GM23338 (cell line): ENCODE results near the gene IMPA2. TPM values are rescaled to one million over a fixed set of nuclear protein-coding genes. Genes with fewer than 3 reads are reported as not detected.

Experiments used
- ATAC-seq: fragments of 200-7000 bp; cut with Tn5 transposase; 3 replicates; pipeline ENCODE4 v1.9.1; 2020
- DNase-seq: peaks from one replicate; pipeline ENCODE4 v3.0.0-alpha.2; 2015; ENCODE audit warnings: low spot score
- H2AFZ ChIP-seq: fragments of 200-600 bp; sonication (generic); 2 replicates; pipeline ENCODE4 v1.8.0; 2016; ENCODE audit warnings: antibody characterized with exemption, mild to moderate bottlenecking, moderate library complexity
- H3F3A ChIP-seq: fragments of 200-600 bp; sonication (generic); replicated peaks from 2 replicates; pipeline ENCODE4 v1.8.0; 2017; ENCODE audit warnings: antibody characterized with exemption, mixed run types, low read depth
- H3K27ac ChIP-seq: fragments of 200-600 bp; sonication (generic); 2 replicates; pipeline ENCODE4 v1.6.1; 2016; ENCODE audit warnings: low read depth
- H3K27me3 ChIP-seq: fragments of 200-600 bp; sonication (generic); 2 replicates; pipeline ENCODE4 v1.8.0; 2016; ENCODE audit warnings: mild to moderate bottlenecking, mixed run types, moderate library complexity; ENCODE audit not compliant: insufficient read depth
- H3K36me3 ChIP-seq: fragments of 200-600 bp; sonication (generic); 2 replicates; pipeline ENCODE4 v1.8.0; 2016; ENCODE audit warnings: mild to moderate bottlenecking; ENCODE audit not compliant: insufficient read depth
- H3K4me1 ChIP-seq: fragments of 200-600 bp; sonication (generic); 2 replicates; pipeline ENCODE4 v1.8.0; 2016; ENCODE audit warnings: mild to moderate bottlenecking, moderate library complexity; ENCODE audit not compliant: insufficient read depth
- H3K4me2 ChIP-seq: fragments of 200-600 bp; sonication (generic); 2 replicates; pipeline ENCODE4 v1.7.1; 2017; ENCODE audit warnings: mixed run types
- H3K4me3 ChIP-seq: fragments of 200-600 bp; sonication (generic); 2 replicates; pipeline ENCODE4 v1.6.1; 2016; ENCODE audit warnings: mixed run types
- H3K79me2 ChIP-seq: fragments of 200-600 bp; sonication (generic); replicated peaks from 2 replicates; pipeline ENCODE4 v1.8.0; 2017; ENCODE audit warnings: mild to moderate bottlenecking; ENCODE audit not compliant: insufficient read depth
- H3K9me2 ChIP-seq: fragments of 200-600 bp; sonication (generic); 2 replicates; pipeline ENCODE4 v1.8.0; 2017; ENCODE audit not compliant: insufficient read depth
- H4K20me1 ChIP-seq: fragments of 200-600 bp; sonication (generic); replicated peaks from 2 replicates; pipeline ENCODE4 v1.8.0; 2017; ENCODE audit warnings: mild to moderate bottlenecking; ENCODE audit not compliant: insufficient read depth
- H3K27ac Mint-ChIP-seq: 2 replicates; pipeline ENCODE4 v1.8.0; 2020; ENCODE audit warnings: inconsistent platforms, mild to moderate bottlenecking, moderate library complexity, mixed read lengths
- H3K27me3 Mint-ChIP-seq: 3 replicates; pipeline ENCODE4 v1.8.0; 2022; ENCODE audit warnings: low read depth, mild to moderate bottlenecking, moderate library complexity, mixed read lengths, inconsistent platforms; ENCODE audit not compliant: insufficient read depth, poor library complexity
- H3K36me3 Mint-ChIP-seq: 3 replicates; pipeline ENCODE4 v1.8.0; 2021; ENCODE audit warnings: low read depth, mild to moderate bottlenecking, inconsistent platforms, moderate library complexity, mixed read lengths
- H3K4me1 Mint-ChIP-seq: 3 replicates; pipeline ENCODE4 v1.8.0; 2020; ENCODE audit warnings: mild to moderate bottlenecking, inconsistent platforms, mixed read lengths
- H3K4me3 Mint-ChIP-seq: 3 replicates; pipeline ENCODE4 v1.8.0; 2021; ENCODE audit warnings: moderate library complexity, mild to moderate bottlenecking, inconsistent platforms, mixed read lengths
- H3K9me3 Mint-ChIP-seq: 3 replicates; pipeline ENCODE4 v1.8.0; 2020; ENCODE audit warnings: moderate library complexity, mild to moderate bottlenecking, inconsistent platforms, mixed read lengths
- CREB1 ChIP-seq: fragments of 250-450 bp; sonication (Bioruptor Pico); IDR thresholded peaks from 2 replicates; pipeline ENCODE4 v1.5.0; 2020; ENCODE audit warnings: low read depth, mild to moderate bottlenecking, moderate library complexity
- EZH2 ChIP-seq: fragments of 200-600 bp; sonication (generic); IDR thresholded peaks from one replicate; pipeline ENCODE4 v1.8.0; 2017; ENCODE audit warnings: antibody characterized with exemption, mild to moderate bottlenecking, low read depth; ENCODE audit not compliant: unreplicated experiment
- JUNB ChIP-seq: IDR thresholded peaks from one replicate; pipeline ENCODE4 v1.6.1; 2016; ENCODE audit warnings: antibody characterized with exemption; ENCODE audit not compliant: unreplicated experiment
- NANOG ChIP-seq: IDR thresholded peaks from 2 replicates; pipeline ENCODE4 v1.6.1; 2016; ENCODE audit warnings: antibody characterized with exemption, borderline replicate concordance
- POLR2AphosphoS5 ChIP-seq: IDR thresholded peaks from 2 replicates; pipeline ENCODE4 v1.6.1; 2016; ENCODE audit warnings: antibody characterized with exemption, low read depth
- STAT1 ChIP-seq: IDR thresholded peaks from one replicate; pipeline ENCODE4 v1.6.1; 2016; ENCODE audit warnings: antibody characterized with exemption; ENCODE audit not compliant: unreplicated experiment
- ZNF114 ChIP-seq: fragments of 250-450 bp; sonication (Bioruptor Pico); IDR thresholded peaks from 2 replicates; pipeline ENCODE4 v1.5.0; 2020; ENCODE audit warnings: mild to moderate bottlenecking, moderate library complexity
- ZNF331 ChIP-seq: fragments of 250-450 bp; sonication (Bioruptor Pico); IDR thresholded peaks from 2 replicates; pipeline ENCODE4 v1.5.0; 2020; ENCODE audit warnings: low read depth, mild to moderate bottlenecking, moderate library complexity
- polyA plus RNA-seq: library from polyadenylated mRNA; unstranded; fragments of >200 nt; fragmentation: Nextera tagmentation; extraction: Ambion mirVana; gene quantifications from 2 replicates; pipeline ENCODE4 v1.2.1, GENCODE V29; 2016
- total RNA-seq: library from RNA; depleted of rRNA; stranded (reverse); fragments of >200 nt; shearing (Covaris generic); gene quantifications from 2 replicates; pipeline ENCODE4 v1.2.3, GENCODE V29; 2014
- TF ChIP-seq, protein P1 (sequence below), 2 experiments: fragments of 200-600 bp in 1 of 2; sonication (generic) in 1 of 2; conservative IDR thresholded peaks; 2 replicates each; pipeline versions ENCODE4 v1.5.1 to v1.6.1; 2016 to 2017; ENCODE audit warnings: antibody characterized with exemption in 2 of 2, low read depth in 2 of 2, mild to moderate bottlenecking in 2 of 2, moderate library complexity in 1 of 2
- TF ChIP-seq, protein P2 (sequence below): IDR thresholded peaks from 2 replicates; pipeline ENCODE4 v1.6.1; 2016; ENCODE audit warnings: antibody characterized with exemption
- TF ChIP-seq, protein P3 (sequence below): IDR thresholded peaks from one replicate; pipeline ENCODE4 v1.6.1; 2018; ENCODE audit warnings: antibody characterized with exemption; ENCODE audit not compliant: unreplicated experiment

IMPA2 gene
- total and polyA plus RNA-seq, 2 experiments from 2014 or later, result 50.4 to 122 TPM

DNA sequence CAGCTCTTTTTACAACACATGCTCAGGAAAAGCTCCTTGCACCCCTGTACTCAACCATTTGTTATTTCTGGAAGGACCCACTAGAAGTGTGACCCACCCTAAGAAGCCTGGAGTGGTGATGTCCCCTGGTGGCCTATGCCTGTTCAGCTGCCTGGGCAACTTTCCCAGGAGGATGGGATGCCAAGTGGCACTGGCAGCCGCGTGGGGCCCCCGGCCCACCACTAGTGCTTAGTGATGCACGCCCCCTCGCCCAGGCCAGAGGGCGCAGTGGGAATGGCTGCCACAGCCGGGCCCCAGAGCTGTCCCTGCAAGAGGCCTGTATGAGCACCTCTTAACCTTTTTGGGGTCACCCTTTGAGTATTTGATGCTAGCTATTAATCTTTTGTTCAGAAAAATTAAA is 18.1 kb downstream of the IMPA2 start:
- peaks cover 11% of the 10 kb centered on the region for H3K27me3 Mint-ChIP-seq
- no peaks in the 10 kb centered on the region for H3K27me3 ChIP-seq
- no peak overlapping the region for H3K27ac ChIP-seq
- peaks cover 13% of the 10 kb centered on the region for H3K4me1 ChIP-seq
- H3K9me2 ChIP-seq, result no peaks in the 10 kb centered on the region
- no peak overlapping the region for H3K4me3 Mint-ChIP-seq
- peaks cover 35% of the 10 kb centered on the region for H3K79me2 ChIP-seq
- H3K27ac Mint-ChIP-seq, result peak overlapping the region; percentile 78
- no peak overlapping the region for H3K4me2 ChIP-seq
- TF ChIP-seq ZNF331, result no peak
- TF ChIP-seq ZNF114 (CRISPR knock-in tag), result no peak
- no peak for TF ChIP-seq CREB1 (CRISPR knock-in tag)
- no peak for TF ChIP-seq EZH2
- TF ChIP-seq POLR2AphosphoS5, result no peak
- H3F3A ChIP-seq, result no peaks in the 10 kb centered on the region
- ATAC-seq (no peak), DNase-seq (no peak)
- peaks cover 34% of the 10 kb centered on the region for H3K36me3 Mint-ChIP-seq
- H2AFZ ChIP-seq, result no peak overlapping the region
- no peak overlapping the region for H3K4me3 ChIP-seq
- peaks cover 25% of the 10 kb centered on the region for H3K4me1 Mint-ChIP-seq
- peaks cover 16% of the 10 kb centered on the region for H3K36me3 ChIP-seq
- H4K20me1 ChIP-seq, result peaks cover 11% of the 10 kb centered on the region
- no peaks in the 10 kb centered on the region for H3K9me3 Mint-ChIP-seq

DNA sequence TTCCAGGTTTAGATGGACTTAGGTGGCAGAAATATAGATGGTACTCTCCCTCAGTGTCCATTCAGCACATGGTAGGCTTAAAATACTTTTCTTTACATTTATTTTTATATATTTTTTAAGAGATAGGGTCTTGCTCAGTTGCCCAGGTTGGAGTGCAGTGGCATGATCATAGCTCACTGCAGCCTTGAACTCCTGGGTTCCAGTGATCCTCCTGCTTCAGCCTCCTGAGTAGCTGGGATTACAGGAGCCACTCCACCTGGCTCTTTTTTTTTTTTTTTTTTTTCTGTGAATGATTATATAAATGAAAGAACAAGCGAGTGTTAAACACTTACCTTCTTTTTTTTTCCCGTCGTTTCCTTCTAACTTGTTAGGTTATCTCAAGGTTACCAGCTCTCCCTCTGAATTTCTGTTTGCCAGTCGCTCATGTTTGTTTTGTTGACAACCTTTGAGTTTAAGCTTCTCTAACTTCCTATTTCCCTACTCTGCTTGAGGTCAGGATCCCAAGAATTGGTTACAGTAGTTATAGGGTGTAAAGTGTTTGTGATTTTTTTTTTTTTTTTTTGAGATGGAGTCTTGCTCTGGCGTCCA is 18.9 kb downstream of the IMPA2 start:
- Histone ChIP-seq H3K4me3 (no peak overlapping the region), H3K36me3 (peaks cover 16% of the 10 kb centered on the region), H3K4me1 (peaks cover 7% of the 10 kb centered on the region), H3K79me2 (peaks cover 32% of the 10 kb centered on the region), H3K27ac (no peak overlapping the region), H3K9me2 (no peaks in the 10 kb centered on the region), H2AFZ (no peak overlapping the region), H4K20me1 (peaks cover 11% of the 10 kb centered on the region), H3F3A (no peaks in the 10 kb centered on the region), H3K27me3 (no peaks in the 10 kb centered on the region), H3K4me2 (no peak overlapping the region)
- ATAC-seq (no peak), DNase-seq (no peak)
- H3K4me1 Mint-ChIP-seq, result peaks cover 18% of the 10 kb centered on the region
- H3K27ac Mint-ChIP-seq, result no peak overlapping the region
- H3K27me3 Mint-ChIP-seq, result peaks cover 7% of the 10 kb centered on the region
- H3K4me3 Mint-ChIP-seq, result no peak overlapping the region
- TF ChIP-seq, protein P1, sequence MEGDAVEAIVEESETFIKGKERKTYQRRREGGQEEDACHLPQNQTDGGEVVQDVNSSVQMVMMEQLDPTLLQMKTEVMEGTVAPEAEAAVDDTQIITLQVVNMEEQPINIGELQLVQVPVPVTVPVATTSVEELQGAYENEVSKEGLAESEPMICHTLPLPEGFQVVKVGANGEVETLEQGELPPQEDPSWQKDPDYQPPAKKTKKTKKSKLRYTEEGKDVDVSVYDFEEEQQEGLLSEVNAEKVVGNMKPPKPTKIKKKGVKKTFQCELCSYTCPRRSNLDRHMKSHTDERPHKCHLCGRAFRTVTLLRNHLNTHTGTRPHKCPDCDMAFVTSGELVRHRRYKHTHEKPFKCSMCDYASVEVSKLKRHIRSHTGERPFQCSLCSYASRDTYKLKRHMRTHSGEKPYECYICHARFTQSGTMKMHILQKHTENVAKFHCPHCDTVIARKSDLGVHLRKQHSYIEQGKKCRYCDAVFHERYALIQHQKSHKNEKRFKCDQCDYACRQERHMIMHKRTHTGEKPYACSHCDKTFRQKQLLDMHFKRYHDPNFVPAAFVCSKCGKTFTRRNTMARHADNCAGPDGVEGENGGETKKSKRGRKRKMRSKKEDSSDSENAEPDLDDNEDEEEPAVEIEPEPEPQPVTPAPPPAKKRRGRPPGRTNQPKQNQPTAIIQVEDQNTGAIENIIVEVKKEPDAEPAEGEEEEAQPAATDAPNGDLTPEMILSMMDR (conservative IDR thresholded peaks at IDR 0.05; ENCODE audit: low read depth in 2 of 2), result no peak
- H3K36me3 Mint-ChIP-seq, result peaks cover 34% of the 10 kb centered on the region
- no peaks in the 10 kb centered on the region for H3K9me3 Mint-ChIP-seq

DNA sequence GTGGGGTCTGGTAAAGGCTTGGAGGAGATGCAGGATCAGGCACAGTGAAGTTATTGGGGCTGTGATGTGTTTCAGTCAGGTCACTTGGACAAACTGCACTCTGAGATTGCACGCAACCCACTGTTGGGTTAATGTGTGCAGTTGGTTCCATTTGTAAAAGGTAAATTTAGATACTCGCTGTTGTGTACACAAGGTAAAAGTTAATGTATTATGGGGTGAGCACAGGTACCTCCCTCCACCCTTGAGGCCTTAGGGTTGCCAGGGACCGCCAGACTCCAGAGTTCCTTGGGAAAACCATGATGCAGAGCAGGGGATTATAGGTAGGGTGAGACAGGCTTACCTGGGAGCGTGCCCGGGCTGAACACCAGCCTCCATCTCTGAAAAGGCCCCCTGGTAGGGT is 20.1 kb downstream of the IMPA2 start:
- H3K27me3 Mint-ChIP-seq, result peaks cover 2% of the 10 kb centered on the region
- H3K27me3 ChIP-seq, result no peaks in the 10 kb centered on the region
- H3K36me3 ChIP-seq, result peaks cover 16% of the 10 kb centered on the region
- DNase-seq, result no peak
- H3K27ac ChIP-seq, result no peak overlapping the region
- no peaks in the 10 kb centered on the region for H3K9me2 ChIP-seq
- H3K79me2 ChIP-seq, result peaks cover 19% of the 10 kb centered on the region
- no peak overlapping the region for H3K4me3 Mint-ChIP-seq
- H3K4me1 Mint-ChIP-seq, result peaks cover 9% of the 10 kb centered on the region
- peaks cover 35% of the 10 kb centered on the region for H3K36me3 Mint-ChIP-seq
- H3F3A ChIP-seq, result no peaks in the 10 kb centered on the region
- no peak overlapping the region for H3K4me3 ChIP-seq
- no peak overlapping the region for H3K27ac Mint-ChIP-seq
- no peaks in the 10 kb centered on the region for H3K4me1 ChIP-seq
- no peaks in the 10 kb centered on the region for H3K9me3 Mint-ChIP-seq
- peaks cover 5% of the 10 kb centered on the region for H4K20me1 ChIP-seq
- ATAC-seq, result no peak
- no peak overlapping the region for H2AFZ ChIP-seq
- H3K4me2 ChIP-seq, result no peak overlapping the region
- TF ChIP-seq, protein P1 (conservative IDR thresholded peaks at IDR 0.05; ENCODE audit: low read depth in 2 of 2), result no peak
- no peak for TF ChIP-seq STAT1
- no peak for TF ChIP-seq JUNB
- TF ChIP-seq NANOG, result no peak
- no peak for TF ChIP-seq ZNF114 (CRISPR knock-in tag)
- no peak for TF ChIP-seq CREB1 (CRISPR knock-in tag)
- TF ChIP-seq, protein P2, sequence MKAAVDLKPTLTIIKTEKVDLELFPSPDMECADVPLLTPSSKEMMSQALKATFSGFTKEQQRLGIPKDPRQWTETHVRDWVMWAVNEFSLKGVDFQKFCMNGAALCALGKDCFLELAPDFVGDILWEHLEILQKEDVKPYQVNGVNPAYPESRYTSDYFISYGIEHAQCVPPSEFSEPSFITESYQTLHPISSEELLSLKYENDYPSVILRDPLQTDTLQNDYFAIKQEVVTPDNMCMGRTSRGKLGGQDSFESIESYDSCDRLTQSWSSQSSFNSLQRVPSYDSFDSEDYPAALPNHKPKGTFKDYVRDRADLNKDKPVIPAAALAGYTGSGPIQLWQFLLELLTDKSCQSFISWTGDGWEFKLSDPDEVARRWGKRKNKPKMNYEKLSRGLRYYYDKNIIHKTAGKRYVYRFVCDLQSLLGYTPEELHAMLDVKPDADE, result no peak
- no peak for TF ChIP-seq ZNF331
- TF ChIP-seq, protein P3, sequence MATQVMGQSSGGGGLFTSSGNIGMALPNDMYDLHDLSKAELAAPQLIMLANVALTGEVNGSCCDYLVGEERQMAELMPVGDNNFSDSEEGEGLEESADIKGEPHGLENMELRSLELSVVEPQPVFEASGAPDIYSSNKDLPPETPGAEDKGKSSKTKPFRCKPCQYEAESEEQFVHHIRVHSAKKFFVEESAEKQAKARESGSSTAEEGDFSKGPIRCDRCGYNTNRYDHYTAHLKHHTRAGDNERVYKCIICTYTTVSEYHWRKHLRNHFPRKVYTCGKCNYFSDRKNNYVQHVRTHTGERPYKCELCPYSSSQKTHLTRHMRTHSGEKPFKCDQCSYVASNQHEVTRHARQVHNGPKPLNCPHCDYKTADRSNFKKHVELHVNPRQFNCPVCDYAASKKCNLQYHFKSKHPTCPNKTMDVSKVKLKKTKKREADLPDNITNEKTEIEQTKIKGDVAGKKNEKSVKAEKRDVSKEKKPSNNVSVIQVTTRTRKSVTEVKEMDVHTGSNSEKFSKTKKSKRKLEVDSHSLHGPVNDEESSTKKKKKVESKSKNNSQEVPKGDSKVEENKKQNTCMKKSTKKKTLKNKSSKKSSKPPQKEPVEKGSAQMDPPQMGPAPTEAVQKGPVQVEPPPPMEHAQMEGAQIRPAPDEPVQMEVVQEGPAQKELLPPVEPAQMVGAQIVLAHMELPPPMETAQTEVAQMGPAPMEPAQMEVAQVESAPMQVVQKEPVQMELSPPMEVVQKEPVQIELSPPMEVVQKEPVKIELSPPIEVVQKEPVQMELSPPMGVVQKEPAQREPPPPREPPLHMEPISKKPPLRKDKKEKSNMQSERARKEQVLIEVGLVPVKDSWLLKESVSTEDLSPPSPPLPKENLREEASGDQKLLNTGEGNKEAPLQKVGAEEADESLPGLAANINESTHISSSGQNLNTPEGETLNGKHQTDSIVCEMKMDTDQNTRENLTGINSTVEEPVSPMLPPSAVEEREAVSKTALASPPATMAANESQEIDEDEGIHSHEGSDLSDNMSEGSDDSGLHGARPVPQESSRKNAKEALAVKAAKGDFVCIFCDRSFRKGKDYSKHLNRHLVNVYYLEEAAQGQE, result no peak
